Measurements from ENCODE around the gene FIBIN.
"Not testable (repeated sequence)": the region's sequence is repeated elsewhere in the genome, so short reads cannot be mapped to it uniquely, and the experiment has no call there.

FIBIN gene

DNA sequence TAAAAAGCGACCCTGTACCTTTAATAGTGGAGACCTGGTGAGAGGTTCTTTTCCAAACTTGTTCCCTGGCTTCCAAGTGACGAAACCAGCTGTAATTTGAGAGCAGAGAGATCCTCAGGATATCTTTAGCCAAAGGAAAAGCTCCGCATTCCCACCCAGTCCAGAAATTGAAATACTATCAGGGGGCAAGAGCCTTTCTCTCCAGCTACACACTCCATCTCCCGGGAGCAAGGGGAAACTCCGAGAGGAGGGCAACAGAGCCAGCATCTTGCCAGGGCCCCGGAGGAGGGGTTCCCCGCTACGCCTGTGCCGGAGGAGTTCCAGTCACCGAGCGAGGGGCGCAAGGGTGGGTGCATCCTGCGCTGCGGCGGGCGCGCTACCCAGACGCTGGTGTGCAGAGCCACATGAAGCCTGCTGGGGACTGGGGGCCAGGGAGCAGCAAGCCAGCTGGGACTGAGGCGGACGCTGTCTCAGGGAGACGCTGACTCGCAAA, at the start of gene FIBIN:
TSS of gene FIBIN (plus strand) at position 148 of the 493 bp plus-strand sequence. CDS start 415 bp downstream, outside the sequence.
- DNase-seq: peak in 35 of 58 donors; percentile 3 to 60 (median 19)

DNA sequence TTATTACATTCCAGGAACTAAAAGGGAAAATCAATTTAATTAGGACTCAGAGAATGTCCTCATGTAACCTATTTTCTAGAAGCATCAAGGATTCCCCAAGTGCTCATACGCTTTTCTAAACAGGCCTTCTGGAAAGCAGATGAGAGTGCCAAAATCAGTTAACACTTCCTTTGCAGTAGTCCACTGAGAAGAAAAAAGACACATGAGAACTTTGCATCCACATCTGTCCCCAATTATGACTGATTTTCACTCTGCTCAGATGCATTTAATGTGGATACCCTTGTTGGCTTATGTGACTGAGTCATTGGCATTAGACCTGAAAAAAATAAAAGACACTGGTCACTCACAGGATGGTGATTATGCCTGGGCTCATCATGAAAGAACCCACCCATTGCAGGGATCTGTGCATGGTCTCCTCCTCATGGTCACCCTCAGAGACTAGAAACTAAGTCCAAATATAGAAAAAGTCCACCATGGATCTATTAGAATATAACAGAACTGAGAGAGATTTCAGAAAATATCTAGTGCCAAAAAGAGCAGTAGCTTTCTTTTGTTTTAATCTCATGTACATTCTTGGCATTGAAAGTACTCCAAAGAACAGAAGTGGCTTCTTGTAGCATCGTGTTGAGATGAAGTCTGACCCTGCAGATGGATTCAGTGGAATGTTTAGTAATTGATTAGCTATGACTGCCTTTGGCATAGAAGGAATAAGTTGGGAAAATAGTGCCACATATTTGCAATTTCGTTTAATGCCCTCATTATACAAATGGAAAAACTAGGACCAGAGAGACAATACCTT, 48.8 kb upstream of the FIBIN start:
- no peak for DNase-seq

DNA sequence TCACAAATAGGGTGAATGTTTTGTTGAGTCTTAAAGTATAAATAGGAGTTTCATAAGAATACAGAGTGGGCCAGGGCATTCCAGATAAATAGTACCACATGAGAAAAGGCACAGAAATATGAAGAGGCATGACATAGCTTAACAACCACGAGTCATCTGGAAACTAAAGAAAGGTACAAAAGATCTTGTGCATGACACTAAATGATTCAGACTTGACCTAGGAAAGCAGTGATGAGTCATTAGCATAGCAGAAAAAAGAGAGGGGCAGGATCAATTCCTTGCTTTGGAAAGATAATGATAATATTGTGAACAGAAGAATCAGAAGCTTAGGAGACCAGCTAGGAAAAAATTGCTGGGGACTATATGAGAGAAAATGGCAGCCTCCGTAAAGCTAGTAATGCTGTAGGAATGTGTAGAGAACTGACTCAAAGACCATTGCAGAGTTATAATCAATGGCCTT, 47.6 kb upstream of the FIBIN start:
- DNase-seq: no peak

DNA sequence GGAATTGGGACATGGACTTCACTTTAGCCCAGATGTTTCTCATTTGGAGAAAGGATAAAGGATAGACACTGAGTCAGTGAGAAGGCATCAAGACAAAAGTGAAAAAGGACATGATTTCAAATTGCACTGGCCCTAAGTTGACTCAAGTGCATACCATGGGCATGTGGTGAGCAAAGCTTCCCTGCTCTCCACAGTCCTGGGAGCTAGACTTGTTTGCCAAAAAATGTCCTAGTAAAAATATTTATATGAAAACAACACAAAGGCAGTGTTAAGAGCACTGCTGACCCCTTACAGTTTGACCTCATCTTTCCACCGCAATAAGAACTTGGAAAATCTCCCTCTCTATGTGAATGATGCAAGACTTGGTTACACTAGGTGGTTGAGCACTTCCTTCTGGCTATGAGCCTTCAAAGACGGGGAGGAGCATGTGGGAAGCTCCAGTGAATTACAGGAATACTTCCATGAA, 46.5 kb upstream of the FIBIN start:
- no peak for DNase-seq

DNA sequence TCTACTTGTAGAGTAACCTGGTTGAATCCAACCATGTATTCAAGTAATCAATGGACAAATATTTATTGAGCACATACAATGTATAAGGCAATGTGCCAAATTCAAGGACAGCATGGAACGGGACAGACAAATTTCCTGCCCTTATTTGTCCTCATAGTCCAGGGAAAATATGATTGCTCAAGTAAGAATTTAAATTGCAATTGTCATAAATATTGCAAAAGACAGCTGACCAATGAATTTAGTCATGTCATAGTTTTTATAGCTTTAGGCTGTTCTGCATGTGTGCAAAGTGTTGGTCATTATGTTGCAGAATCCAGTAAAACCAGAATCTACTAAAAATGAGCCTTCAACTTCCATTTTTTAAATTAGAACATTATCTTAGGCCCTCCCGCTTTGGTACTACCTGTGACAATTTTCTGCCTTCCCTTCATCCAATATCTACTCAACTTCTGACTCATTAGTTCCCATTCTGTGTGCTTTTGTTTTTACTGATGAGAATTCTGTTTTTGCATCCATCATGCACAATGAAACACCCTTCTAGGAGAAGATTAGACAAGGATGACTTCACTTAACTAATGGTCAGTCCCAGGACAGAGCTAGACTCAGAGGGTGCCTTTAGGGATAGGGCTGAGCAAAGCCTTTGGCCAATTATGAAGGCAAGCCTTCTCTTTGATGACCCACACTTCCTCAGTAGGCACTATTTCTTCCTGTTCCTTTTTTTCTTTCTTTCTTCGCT, 45.8 kb upstream of the FIBIN start:
- no peak for DNase-seq

DNA sequence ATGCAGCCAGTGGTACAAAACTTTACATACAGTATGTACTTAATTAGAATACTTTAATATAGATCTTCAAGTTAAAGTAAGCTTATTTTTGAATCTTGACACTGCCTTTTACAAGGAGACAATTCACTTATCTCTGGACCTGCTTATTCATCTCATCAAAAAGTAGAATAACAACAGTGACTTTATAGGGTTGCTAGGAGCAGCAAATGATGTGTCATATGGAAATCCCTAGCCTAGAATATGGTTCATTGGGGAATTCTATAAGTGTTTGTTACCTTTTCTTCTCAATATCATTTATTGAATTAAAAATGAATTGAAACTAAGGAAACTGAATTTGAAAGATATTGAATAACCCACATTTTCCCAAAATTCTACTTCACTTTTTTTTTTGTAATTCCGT, 45.0 kb upstream of the FIBIN start:
- no peak for DNase-seq

DNA sequence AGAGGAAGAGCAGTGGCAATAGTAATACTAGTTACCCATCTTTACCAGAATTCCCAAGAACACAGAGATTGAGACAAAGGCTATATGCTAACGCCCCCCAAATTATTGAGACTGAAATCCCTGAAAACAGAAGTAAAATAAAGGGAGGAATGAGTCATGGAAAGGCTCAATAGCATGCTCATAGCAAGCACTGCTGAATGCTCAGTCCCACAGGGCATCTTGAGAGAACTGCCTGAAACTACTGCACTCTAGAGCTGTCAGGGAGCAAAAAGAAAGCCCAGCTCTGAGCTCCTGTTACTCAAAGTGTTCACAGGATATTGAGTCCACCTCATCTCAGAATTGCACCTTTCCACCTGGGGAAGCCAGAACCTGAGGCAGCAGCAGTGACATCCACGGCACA, 44.1 kb upstream of the FIBIN start:
- no peak for DNase-seq

DNA sequence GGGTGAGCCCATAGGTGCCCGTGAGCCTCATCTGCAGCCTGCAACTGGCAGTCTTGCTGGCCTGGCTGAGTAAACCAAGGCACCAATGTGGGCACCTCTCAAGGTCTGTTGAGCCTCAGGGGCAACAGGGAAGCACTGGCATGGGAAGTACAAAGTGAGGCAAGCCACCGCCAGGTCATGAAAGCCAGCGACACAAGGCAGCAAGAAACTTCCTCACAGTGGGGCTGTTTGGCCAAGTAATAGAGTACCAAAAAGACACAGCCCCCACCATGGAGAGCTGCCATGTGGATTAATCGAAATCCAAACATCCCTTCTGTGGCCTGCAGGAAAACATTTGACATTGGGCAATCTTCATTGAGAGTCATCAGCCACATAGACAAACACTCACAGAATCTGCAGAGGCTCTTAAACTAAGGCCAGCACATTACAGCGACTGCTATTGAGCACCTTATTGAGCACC, 43.6 kb upstream of the FIBIN start:
- no peak for DNase-seq

DNA sequence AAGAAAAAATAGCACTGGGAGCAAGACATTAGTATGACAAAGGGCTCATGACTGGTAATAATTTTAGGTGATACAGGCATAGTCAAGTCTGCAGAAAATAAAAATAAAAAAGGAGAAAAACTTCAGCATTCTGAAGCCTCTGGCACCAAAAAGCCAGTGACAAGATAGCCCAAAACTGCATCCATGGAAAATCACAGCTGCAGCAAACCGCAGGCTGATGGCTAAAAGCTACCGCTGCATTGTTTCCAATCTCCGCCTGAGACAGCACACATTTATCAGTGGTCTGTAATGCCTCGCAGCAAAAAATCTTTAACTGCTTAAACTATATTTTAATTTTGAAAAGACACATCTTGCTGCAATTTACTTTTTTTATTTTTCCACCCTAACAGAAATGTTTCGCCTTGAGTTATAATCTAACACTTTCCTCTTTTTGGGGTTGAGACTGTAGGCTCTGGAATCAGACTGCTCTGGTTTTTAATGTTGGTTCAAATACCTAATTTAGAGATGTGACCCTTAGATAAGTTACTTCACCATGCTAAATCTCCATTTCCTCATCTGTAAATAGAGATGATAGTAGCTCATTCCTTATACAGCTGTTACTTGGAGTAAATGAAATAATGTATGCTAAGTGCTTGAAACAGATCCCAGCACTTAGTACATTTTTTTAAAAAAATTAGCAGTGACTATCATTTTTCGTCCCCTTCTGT, 42.0 kb upstream of the FIBIN start:
- no peak for DNase-seq

DNA sequence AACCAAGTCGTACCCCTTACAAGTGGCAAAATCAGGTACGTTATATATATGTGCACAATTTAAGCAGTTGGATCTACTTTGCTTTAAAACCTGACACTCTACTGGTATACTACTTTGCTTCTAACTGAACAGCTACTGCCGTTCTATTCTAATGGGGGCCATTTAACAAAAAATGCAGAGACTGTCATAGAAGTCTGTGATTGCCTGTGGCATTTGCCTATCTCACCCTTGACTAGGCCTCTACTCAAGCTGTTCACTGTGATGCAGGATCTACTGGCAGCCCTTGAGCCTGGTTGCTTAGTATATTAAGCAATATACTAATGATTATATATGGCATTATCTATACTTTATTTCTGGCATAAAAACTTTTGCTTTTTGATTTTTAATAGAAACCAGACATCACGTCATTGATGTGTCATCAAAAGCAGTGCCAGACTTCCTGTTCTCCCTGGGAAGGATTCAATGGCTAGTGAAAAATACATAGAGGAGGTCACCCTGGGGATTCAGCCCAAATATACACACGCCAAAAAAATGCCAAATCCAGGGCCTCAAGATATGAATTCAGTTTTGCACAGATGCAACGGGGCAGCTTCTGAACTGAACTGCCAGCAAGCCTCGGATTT, 40.0 kb upstream of the FIBIN start:
- no peak for DNase-seq

DNA sequence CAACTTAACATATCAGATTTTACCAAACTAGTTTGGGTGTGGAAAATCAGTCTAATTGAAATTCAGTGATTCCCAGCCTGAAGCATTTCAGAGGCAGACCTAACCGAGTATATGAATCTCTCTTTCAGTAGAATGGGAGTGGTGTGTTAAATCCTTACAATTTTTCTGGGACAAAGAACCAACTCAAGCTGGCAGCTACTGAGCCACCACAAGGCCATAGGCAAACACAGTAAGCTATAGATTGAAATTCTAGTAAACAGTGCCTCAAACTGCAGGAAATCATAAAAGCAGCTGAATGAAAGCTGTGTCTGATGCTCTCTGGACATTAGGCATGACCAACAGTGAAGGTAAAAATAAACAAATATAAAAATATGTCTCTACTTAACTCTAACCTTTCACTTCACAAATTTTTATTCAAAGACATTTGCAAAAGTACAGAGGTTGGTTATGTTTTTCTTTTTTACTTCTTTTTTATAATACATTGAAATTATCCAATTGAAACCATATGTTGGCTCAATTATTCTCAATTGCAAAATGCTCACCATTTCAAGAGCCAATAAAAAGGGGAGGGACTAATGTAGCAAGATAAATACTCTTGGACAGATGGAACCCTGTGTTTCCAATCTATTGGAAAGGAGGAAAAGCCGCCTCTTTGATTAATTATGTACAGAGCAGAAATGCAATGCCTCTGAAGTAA, 35.8 kb upstream of the FIBIN start:
- DNase-seq: no peak

DNA sequence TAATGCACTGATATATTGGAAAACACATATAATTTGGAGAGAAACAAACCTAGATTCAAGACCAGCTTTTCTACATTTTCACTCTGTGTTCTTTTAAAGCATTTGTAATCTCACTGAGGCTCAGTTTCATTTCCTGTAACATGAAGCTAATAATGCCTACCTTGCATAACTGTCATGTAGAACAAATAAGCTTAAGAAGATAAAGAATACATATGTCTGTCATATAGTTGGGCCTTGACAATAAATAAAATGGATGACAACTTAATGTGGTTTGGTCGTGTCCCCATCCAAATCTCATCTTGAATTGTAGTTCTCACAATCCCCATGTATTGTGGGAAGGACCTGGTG, 35.2 kb upstream of the FIBIN start:
- DNase-seq: no peak

DNA sequence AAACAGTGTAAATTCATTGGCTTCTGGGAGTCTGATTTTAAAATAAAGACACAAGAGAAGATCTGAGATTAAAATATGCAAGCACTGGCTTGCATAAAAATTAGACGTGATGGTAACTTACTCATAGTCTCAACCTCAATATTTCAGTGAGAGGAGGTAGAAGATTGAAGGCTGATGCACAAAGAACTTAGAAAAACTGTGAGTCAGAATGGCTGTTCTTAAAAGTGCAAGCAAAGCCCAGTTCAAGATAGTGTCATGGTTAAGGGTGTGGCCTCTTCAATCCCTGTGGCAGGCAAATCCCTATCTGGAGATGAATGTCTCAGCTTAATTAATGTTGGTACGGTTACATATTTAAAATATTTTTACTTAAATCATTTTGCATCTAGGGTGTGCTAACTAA, 33.6 kb upstream of the FIBIN start:
- no peak for DNase-seq

DNA sequence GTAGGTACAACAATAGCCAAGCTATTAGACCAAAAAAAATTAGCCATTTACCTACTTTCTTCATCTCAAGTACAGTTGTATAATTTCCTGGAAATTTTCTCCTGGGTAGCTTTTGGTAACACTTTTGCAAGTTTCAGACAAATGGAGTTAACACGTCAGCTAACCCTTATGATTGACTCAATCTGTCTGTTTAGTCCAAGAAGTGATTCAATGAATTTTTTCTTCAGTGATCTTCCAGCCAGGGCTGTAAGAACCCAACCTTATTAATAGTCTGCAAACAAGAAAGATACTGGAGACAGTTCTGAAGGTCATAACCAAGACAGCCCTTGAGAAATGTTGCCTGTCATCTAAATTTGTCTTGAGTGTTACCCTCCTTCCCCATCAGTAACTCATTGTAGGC, 30.1 kb upstream of the FIBIN start:
- no peak for DNase-seq

DNA sequence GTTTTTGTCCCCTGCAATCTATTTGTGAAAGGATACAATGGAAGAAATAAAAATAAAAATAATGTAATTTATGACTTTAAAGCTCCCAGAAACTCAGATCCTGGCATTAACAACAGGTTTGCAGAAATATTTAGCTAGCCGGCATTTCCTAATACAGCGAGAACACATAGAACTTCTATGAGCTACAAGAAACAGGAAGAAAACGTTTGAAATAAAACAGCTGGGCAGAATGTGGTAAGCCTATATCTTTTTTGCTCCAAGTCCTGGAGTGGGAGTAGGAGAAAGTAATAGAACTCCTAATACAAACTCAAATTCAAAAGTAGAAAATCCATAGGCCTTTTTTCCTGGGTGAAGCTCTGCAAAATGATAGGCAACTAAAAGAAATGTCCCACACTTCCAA, 29.6 kb upstream of the FIBIN start:
- no peak for DNase-seq

DNA sequence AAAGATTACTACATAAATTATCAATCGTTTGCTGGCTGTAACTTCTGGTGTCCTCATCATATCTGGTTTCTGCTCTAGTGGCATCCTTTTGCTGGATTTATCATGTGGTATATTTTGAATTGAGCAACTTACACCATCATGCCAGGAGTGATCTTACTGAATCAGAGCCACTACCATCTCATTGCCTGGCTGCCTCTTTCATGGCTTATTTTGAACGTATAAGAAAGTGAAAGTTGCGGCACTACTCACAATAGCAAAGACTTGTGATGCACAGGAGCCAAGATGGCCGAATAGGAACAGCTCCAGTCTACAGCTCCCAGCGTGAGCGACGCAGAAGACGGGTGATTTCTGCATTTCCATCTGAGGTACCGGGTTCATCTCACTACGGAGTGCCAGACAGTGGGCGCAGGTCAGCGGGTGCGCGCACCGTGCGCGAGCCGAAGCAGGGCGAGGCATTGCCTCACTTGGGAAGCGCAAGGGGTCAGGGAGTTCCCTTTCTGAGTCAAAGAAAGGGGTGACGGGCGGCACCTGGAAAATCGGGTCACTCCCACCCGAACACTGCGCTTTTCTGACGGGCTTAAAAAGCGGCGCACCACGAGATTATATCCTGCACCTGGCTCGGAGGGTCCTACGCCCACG, 28.9 kb upstream of the FIBIN start:
- not testable (repeated sequence) for DNase-seq

DNA sequence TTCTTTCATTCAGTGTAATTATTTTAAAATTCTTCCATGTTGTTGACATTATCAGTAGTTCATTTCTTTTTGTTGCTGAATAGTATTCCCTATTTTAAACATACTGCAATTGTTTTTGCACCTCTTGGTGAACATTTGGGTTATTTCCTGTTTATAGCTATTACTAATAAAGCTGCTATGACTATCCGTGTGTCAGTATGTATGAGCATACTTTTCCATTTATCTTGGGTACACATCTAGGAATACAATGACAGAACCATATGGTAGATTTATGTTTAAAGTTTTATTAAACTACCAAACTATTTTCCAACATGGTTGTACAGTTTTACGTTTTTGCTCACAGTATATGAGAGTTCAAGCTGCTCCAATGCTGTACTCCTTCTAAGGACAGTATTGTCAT, 22.0 kb upstream of the FIBIN start:
- no peak for DNase-seq

DNA sequence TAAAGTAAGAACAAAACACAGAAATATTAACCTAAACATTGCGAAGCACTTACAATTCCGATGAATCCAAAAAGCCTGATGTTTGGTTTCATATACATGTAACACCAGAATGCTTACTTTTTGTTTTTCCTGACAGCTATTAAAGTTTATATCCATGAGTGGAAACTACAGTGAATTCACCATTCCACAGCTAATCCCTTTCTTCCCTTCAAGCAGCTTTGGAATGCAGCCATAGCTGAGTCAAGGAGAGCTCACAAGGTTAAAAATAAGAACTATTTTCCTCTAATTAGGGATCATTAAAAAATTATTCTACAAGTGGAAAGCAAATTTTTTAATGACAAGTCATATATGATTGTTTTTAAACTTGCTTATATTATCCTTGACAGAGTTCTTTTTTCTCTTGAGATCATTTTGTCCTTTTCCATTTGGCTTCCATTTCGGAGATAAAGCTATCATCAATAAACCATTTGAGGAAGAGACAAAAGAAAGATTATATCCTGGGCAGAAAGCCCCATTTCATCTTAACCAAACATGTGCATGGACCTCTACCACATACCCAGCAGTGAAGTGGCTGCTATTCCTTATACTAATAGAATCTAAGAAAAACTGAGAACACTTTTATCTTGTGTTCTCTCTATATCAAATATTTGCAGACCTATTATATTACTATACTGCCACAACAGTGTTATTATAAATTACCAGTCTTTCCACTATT, 19.7 kb upstream of the FIBIN start:
- DNase-seq: no peak

DNA sequence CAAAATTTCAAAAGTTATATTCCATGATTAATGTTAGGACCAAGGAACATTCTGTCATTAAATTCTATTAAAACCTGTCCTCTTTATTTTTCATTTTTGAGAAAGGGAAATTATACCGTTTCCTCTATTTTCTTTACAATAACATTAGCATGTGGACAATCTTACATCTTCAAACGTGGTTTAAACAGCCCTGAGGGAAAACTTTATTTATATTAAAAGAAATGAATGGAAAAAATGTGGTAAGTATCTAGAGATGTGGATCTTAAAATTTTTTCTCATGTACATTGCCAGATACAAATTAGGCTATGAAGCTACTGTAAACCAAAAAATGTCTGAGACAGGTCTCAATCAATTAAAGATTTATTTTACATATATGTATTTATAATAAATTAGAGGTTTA, 18.9 kb upstream of the FIBIN start:
- no peak for DNase-seq

DNA sequence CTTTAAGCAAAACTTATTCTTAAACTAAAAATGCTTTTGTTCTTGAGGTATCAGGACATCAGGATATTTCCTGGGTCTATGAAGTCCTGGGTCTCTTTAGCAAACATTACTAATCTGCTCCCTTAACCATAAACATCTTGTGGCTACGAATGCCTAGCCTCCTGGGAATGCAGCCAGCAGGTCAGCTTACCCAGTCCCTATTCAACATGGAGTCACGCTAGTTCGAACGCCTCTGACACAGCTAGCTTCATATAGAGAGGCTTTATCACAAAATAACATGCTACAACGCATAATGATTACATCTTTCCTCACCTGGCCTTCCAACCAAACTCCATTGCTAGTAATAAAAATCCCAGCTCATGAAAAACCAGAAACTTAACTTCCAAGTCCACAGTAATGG, 17.5 kb upstream of the FIBIN start:
- no peak for DNase-seq
